ENCODE data around the gene CCHCR1.
"Not testable (repeated sequence)": the region's sequence is repeated elsewhere in the genome, so short reads cannot be mapped to it uniquely, and the experiment has no call there.

CCHCR1 gene

GRCh38 chr6:31170600-31170881, 12.9 kb upstream of the CCHCR1 start, which contains the start of gene POU5F1:
TSS of gene POU5F1 (minus strand) at chr6:31170682. CDS start at chr6:31170620, 62 bp downstream.
- ATAC-seq, result no peak

GRCh38 chr6:31169858-31170599, 12.4 kb upstream of the CCHCR1 start:
- not testable (repeated sequence) for ATAC-seq

More at GRCh38 chr6:31170600-31170881, 12.9 kb upstream of the CCHCR1 start, which contains the start of gene POU5F1:
- TF ChIP-seq TSHZ2 (CRISPR knock-in tag; IDR thresholded peaks at IDR 0.05), result no peak
- TF ChIP-seq GLIS3 (CRISPR knock-in tag; IDR thresholded peaks at IDR 0.05), result no peak
- no peak for TF ChIP-seq ARNTL (CRISPR knock-in tag; IDR thresholded peaks at IDR 0.05; ENCODE audit: borderline replicate concordance, low read depth)
- TF ChIP-seq SNAI2 (CRISPR knock-in tag; IDR thresholded peaks at IDR 0.05), result no peak

- TF ChIP-seq PPARA (CRISPR knock-in tag; IDR thresholded peaks at IDR 0.05; ENCODE audit: borderline replicate concordance), result no peak
- TF ChIP-seq GLIS3 (CRISPR knock-in tag; IDR thresholded peaks at IDR 0.05), result no peak
- no peak for TF ChIP-seq SNAI2 (CRISPR knock-in tag; IDR thresholded peaks at IDR 0.05)
- no peak for TF ChIP-seq CREB5 (CRISPR knock-in tag; IDR thresholded peaks at IDR 0.05; ENCODE audit: low read depth)
- TF ChIP-seq OSR1 (CRISPR knock-in tag; IDR thresholded peaks at IDR 0.05), result no peak
- ATAC-seq, result no peak; the same call in 2 of the 3 replicates
Observed at GRCh38 chr6:31169123-31169857, 11.7 kb upstream of the CCHCR1 start.

GRCh38 chr6:31168606-31169005, 11.0 kb upstream of the CCHCR1 start:
- TF ChIP-seq CSRNP3 (CRISPR knock-in tag; IDR thresholded peaks at IDR 0.05), result no peak
- TF ChIP-seq TCF4 (CRISPR knock-in tag; IDR thresholded peaks at IDR 0.05; ENCODE audit: borderline replicate concordance), result no peak
- TF ChIP-seq CSDC2 (CRISPR knock-in tag; IDR thresholded peaks at IDR 0.05), result no peak
- no peak for TF ChIP-seq ZNF8 (CRISPR knock-in tag; IDR thresholded peaks at IDR 0.05)
- TF ChIP-seq CREB5 (CRISPR knock-in tag; IDR thresholded peaks at IDR 0.05; ENCODE audit: low read depth), result no peak
- TF ChIP-seq ARNTL (CRISPR knock-in tag; IDR thresholded peaks at IDR 0.05; ENCODE audit: borderline replicate concordance, low read depth), result no peak
- ATAC-seq, result no peak

GRCh38 chr6:31165986-31166385, 8.4 kb upstream of the CCHCR1 start:
- ATAC-seq, result no peak

More at GRCh38 chr6:31165986-31166385, 8.4 kb upstream of the CCHCR1 start:
- no peak for TF ChIP-seq RARB (CRISPR knock-in tag; IDR thresholded peaks at IDR 0.05)
- no peak for TF ChIP-seq ARNTL (CRISPR knock-in tag; IDR thresholded peaks at IDR 0.05; ENCODE audit: borderline replicate concordance, low read depth)
- no peak for TF ChIP-seq CSDC2 (CRISPR knock-in tag; IDR thresholded peaks at IDR 0.05)
- no peak for TF ChIP-seq TSHZ2 (CRISPR knock-in tag; IDR thresholded peaks at IDR 0.05)
- TF ChIP-seq SNAI2 (CRISPR knock-in tag; IDR thresholded peaks at IDR 0.05), result no peak
- TF ChIP-seq POU6F1 (CRISPR knock-in tag; IDR thresholded peaks at IDR 0.05; ENCODE audit: borderline replicate concordance, low read depth), result no peak
- TF ChIP-seq GLIS3 (CRISPR knock-in tag; IDR thresholded peaks at IDR 0.05), result no peak
